Muscle layer of colon (tissue), 2 donors: Measurements from ENCODE around the gene RASA4.
"Not testable (repeated sequence)": the region's sequence is repeated elsewhere in the genome, so short reads cannot be mapped to it uniquely, and the experiment has no call there.

Experiments used
- H3K27ac ChIP-seq: one replicate; pipeline ENCODE4 v1.7.0; 2013; ENCODE audit warnings: low read depth, mild to moderate bottlenecking, low read length, moderate library complexity
- H3K27me3 ChIP-seq, 2 donors: one replicate each; pipeline ENCODE4 v1.7.0; 2013; ENCODE audit warnings: low read length in 2 of 2, mild to moderate bottlenecking in 2 of 2; ENCODE audit not compliant: insufficient read depth in 2 of 2, control insufficient read depth in 1 of 2
- H3K36me3 ChIP-seq: one replicate; pipeline ENCODE4 v1.7.0; 2013; ENCODE audit warnings: mild to moderate bottlenecking, low read length; ENCODE audit not compliant: insufficient read depth
- H3K4me1 ChIP-seq: one replicate; pipeline ENCODE4 v1.7.0; 2013; ENCODE audit warnings: mild to moderate bottlenecking, low read length; ENCODE audit not compliant: insufficient read depth
- H3K4me3 ChIP-seq, 2 donors: one replicate each; pipeline ENCODE4 v1.7.0; 2013; ENCODE audit warnings: low read length in 2 of 2, low read depth in 1 of 2, mild to moderate bottlenecking in 1 of 2, moderate library complexity in 1 of 2
- H3K9ac ChIP-seq: one replicate; pipeline ENCODE4 v1.7.0; 2013; ENCODE audit warnings: low read length
- H3K9me3 ChIP-seq: one replicate; pipeline ENCODE4 v1.7.0; 2013; ENCODE audit warnings: mild to moderate bottlenecking, low read length
- donor health status: abdominal sarcoma.
- donor health status: Adenocarcinoma of cecum.

The RASA4 gene

DNA sequence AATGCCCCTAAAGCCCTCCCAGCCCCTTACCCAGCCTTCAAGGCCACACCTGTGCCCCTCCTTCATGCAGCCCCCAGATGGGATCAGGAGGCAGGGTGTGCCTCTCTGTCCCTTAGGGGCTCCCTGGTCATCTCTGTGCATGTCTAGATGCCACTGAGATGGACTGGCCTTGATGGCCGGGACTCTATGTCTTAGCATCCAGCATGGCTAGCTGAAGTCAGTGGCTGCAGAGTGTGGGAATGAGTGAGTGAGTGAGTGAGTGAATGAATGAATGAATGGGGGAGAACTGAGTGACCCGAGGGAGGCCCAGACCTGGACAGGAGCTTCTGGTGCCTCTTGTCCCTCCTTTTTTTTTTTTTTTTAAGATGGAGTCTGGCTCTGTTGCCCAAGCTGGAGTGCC lies 84.4 kb downstream of the RASA4 start:
- H3K4me3 ChIP-seq, H3K27ac ChIP-seq, H3K9me3 ChIP-seq, H3K4me1 ChIP-seq, H3K36me3 ChIP-seq, H3K9ac ChIP-seq, H3K27me3 ChIP-seq: not testable (repeated sequence)

DNA sequence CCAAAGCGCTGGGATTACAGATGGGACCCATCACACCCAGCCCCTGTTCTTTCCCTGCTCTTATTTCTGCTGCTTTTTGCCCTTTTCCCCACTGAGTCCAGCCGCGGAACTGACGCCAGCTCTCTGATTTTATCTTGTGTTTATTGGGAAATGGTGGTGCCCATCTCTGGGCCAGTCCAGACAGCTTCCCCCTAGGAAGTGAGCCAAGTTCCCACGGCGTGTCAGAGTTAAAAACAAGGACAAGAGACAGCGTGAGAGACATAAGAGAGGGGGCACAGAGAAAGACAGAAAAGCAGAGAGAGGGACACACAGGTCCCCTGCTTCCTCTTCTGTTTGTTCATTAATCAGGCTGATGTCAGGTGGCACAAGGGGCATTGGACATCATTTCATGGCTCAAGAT lies 85.0 kb downstream of the RASA4 start:
- H3K27ac ChIP-seq, H3K27me3 ChIP-seq, H3K4me1 ChIP-seq, H3K36me3 ChIP-seq, H3K9me3 ChIP-seq, H3K9ac ChIP-seq, H3K4me3 ChIP-seq: not testable (repeated sequence)

DNA sequence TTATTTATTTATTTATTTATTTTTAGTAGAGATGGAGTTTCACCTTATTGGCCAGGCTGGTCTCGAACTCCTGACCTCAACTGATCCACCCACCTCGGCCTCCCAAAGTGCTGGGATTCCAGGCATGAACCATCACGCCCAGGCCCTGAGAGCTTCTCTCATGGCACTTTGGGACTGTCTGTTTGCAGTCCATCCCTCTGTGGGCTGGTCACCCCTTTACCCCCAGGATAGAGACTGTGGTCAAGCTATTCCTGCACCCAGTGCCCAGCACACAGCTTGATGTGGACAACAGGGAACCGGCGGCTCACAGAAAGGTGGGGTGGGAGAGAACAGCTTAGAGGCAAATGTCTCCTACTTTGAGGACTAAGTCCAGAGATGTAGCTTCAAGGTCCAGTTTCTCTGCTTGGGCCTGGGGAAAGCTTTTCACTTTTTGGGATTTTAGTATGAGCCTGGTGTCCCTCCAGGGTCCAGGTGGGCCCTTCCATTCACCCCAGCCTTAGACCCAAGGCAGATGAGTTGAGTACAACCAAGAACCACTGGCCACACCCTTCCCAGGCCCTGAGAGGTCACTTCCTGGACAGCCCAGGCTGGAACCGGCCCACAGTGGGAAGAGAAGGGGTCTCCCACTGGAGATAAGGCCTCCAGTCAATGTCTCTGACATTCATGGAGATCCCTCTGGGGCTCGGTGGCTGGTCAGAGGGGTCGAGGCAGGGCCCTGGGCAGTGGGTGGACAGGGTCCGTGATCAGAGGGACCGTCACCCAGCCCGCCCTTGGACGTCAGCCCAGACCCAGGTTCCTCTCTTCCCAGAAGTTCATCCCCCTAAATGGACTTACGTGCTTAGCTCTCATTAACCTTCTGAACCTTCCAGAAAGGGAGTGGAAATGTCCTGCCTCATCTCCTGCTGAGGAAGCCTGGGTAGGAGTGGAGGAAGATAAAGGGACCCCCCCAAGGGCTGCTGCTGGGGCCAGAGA lies 88.4 kb downstream of the RASA4 start:
- not testable (repeated sequence) for H3K9ac ChIP-seq, H3K9me3 ChIP-seq, H3K4me1 ChIP-seq, H3K27ac ChIP-seq, H3K27me3 ChIP-seq, H3K4me3 ChIP-seq, H3K36me3 ChIP-seq

DNA sequence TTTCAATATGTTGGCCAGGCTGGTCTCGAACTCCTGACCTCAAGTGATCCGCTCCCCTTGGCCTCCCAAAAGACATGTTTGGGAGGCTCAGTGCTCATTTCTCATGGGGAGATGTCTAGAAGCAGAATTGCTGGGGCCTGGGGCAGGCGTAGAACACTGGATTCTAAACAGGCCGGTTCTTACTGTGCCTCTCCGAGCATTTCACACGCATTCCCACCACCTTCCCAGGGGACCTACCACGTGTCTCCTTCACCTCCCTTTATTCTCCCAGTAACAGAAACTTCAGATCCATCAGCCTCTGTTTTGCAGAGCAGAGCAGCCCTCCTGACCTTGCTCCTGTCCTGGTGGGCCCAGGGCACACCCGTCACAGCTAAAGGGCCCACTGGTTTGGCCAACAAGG lies 89.4 kb downstream of the RASA4 start:
- H3K27ac ChIP-seq, H3K36me3 ChIP-seq: not testable (repeated sequence)

DNA sequence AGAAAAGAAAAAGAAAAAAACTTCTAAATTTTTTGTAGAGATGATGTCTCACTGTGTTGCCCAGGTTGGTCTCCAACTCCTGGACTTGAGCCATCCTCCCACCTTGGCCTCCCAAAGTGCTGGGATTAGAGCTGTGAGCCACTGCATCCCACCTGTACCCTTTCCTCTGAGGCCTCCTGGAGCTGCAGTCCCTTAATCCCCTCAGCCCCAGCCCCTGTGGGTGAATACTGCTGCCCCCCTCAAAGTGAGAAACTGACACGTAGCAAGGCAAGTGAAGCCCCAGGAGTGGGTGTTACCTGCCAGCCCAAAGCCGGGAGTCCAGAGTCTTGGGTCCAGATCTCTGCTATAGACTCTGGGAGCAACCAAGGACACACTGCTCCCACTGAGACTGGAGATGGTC lies 91.8 kb downstream of the RASA4 start:
- not testable (repeated sequence) for H3K27me3 ChIP-seq, H3K9ac ChIP-seq, H3K4me1 ChIP-seq, H3K9me3 ChIP-seq, H3K4me3 ChIP-seq, H3K27ac ChIP-seq, H3K36me3 ChIP-seq

More for the DNA sequence above, 89.4 kb downstream of the RASA4 start:
- not testable (repeated sequence) for H3K9ac ChIP-seq, H3K27me3 ChIP-seq, H3K4me3 ChIP-seq, H3K9me3 ChIP-seq, H3K4me1 ChIP-seq
